ENCODE measurements around the gene PAK5.

DNA sequence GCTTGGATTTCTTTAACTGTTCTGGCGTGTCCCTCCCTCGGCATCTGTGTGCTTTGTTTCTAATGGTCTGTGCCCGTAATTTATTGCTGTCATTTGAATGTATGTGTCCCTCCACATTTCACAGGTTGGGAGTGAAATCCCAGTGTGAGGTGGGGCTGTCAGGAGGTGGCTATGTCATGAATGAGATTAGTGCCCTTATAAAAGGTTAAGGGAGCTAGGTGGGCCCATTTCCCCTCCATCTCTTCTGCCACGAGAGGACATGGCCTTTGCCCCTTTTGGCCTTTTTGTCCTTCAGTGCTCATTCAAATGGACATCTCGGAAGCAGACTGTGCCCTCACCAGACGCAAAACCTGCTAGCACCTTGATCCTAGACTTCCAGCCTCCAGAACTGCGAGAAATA lies 228.2 kb downstream of the PAK5 start:
- TF ChIP-seq TAF1 (IDR thresholded peaks at IDR 0.05; ENCODE audit: borderline replicate concordance, low read depth, low read length), result no peak
- no peak for TF ChIP-seq POLR2A (IDR thresholded peaks at IDR 0.05; ENCODE audit: low read depth, low read length)
